GM23338 (cell line): Measurements from ENCODE around the gene KRTAP4-6. TPM values are rescaled to one million over a fixed set of nuclear protein-coding genes. Genes with fewer than 3 reads are reported as not detected.
"Not testable (repeated sequence)": the region's sequence is repeated elsewhere in the genome, so short reads cannot be mapped to it uniquely, and the experiment has no call there.

Experiments
- ATAC-seq: fragments of 200-7000 bp; cut with Tn5 transposase; 3 replicates; pipeline ENCODE4 v1.9.1; 2020
- DNase-seq: peaks from one replicate; pipeline ENCODE4 v3.0.0-alpha.2; 2015; ENCODE audit warnings: low spot score
- H2AFZ ChIP-seq: fragments of 200-600 bp; sonication (generic); 2 replicates; pipeline ENCODE4 v1.8.0; 2016; ENCODE audit warnings: antibody characterized with exemption, mild to moderate bottlenecking, moderate library complexity
- H3F3A ChIP-seq: fragments of 200-600 bp; sonication (generic); replicated peaks from 2 replicates; pipeline ENCODE4 v1.8.0; 2017; ENCODE audit warnings: antibody characterized with exemption, mixed run types, low read depth
- H3K27ac ChIP-seq: fragments of 200-600 bp; sonication (generic); 2 replicates; pipeline ENCODE4 v1.6.1; 2016; ENCODE audit warnings: low read depth
- H3K27me3 ChIP-seq: fragments of 200-600 bp; sonication (generic); 2 replicates; pipeline ENCODE4 v1.8.0; 2016; ENCODE audit warnings: mild to moderate bottlenecking, mixed run types, moderate library complexity; ENCODE audit not compliant: insufficient read depth
- H3K36me3 ChIP-seq: fragments of 200-600 bp; sonication (generic); 2 replicates; pipeline ENCODE4 v1.8.0; 2016; ENCODE audit warnings: mild to moderate bottlenecking; ENCODE audit not compliant: insufficient read depth
- H3K4me1 ChIP-seq: fragments of 200-600 bp; sonication (generic); 2 replicates; pipeline ENCODE4 v1.8.0; 2016; ENCODE audit warnings: mild to moderate bottlenecking, moderate library complexity; ENCODE audit not compliant: insufficient read depth
- H3K4me2 ChIP-seq: fragments of 200-600 bp; sonication (generic); 2 replicates; pipeline ENCODE4 v1.7.1; 2017; ENCODE audit warnings: mixed run types
- H3K4me3 ChIP-seq: fragments of 200-600 bp; sonication (generic); 2 replicates; pipeline ENCODE4 v1.6.1; 2016; ENCODE audit warnings: mixed run types
- H3K79me2 ChIP-seq: fragments of 200-600 bp; sonication (generic); replicated peaks from 2 replicates; pipeline ENCODE4 v1.8.0; 2017; ENCODE audit warnings: mild to moderate bottlenecking; ENCODE audit not compliant: insufficient read depth
- H3K9me2 ChIP-seq: fragments of 200-600 bp; sonication (generic); 2 replicates; pipeline ENCODE4 v1.8.0; 2017; ENCODE audit not compliant: insufficient read depth
- H4K20me1 ChIP-seq: fragments of 200-600 bp; sonication (generic); replicated peaks from 2 replicates; pipeline ENCODE4 v1.8.0; 2017; ENCODE audit warnings: mild to moderate bottlenecking; ENCODE audit not compliant: insufficient read depth
- H3K27ac Mint-ChIP-seq: 2 replicates; pipeline ENCODE4 v1.8.0; 2020; ENCODE audit warnings: inconsistent platforms, mild to moderate bottlenecking, moderate library complexity, mixed read lengths
- H3K27me3 Mint-ChIP-seq: 3 replicates; pipeline ENCODE4 v1.8.0; 2022; ENCODE audit warnings: low read depth, mild to moderate bottlenecking, moderate library complexity, mixed read lengths, inconsistent platforms; ENCODE audit not compliant: insufficient read depth, poor library complexity
- H3K36me3 Mint-ChIP-seq: 3 replicates; pipeline ENCODE4 v1.8.0; 2021; ENCODE audit warnings: low read depth, mild to moderate bottlenecking, inconsistent platforms, moderate library complexity, mixed read lengths
- H3K4me1 Mint-ChIP-seq: 3 replicates; pipeline ENCODE4 v1.8.0; 2020; ENCODE audit warnings: mild to moderate bottlenecking, inconsistent platforms, mixed read lengths
- H3K4me3 Mint-ChIP-seq: 3 replicates; pipeline ENCODE4 v1.8.0; 2021; ENCODE audit warnings: moderate library complexity, mild to moderate bottlenecking, inconsistent platforms, mixed read lengths
- H3K9me3 Mint-ChIP-seq: 3 replicates; pipeline ENCODE4 v1.8.0; 2020; ENCODE audit warnings: moderate library complexity, mild to moderate bottlenecking, inconsistent platforms, mixed read lengths
- CREB1 ChIP-seq: fragments of 250-450 bp; sonication (Bioruptor Pico); IDR thresholded peaks from 2 replicates; pipeline ENCODE4 v1.5.0; 2020; ENCODE audit warnings: low read depth, mild to moderate bottlenecking, moderate library complexity
- EZH2 ChIP-seq: fragments of 200-600 bp; sonication (generic); IDR thresholded peaks from one replicate; pipeline ENCODE4 v1.8.0; 2017; ENCODE audit warnings: antibody characterized with exemption, mild to moderate bottlenecking, low read depth; ENCODE audit not compliant: unreplicated experiment
- JUNB ChIP-seq: IDR thresholded peaks from one replicate; pipeline ENCODE4 v1.6.1; 2016; ENCODE audit warnings: antibody characterized with exemption; ENCODE audit not compliant: unreplicated experiment
- POLR2AphosphoS5 ChIP-seq: IDR thresholded peaks from 2 replicates; pipeline ENCODE4 v1.6.1; 2016; ENCODE audit warnings: antibody characterized with exemption, low read depth
- ZNF114 ChIP-seq: fragments of 250-450 bp; sonication (Bioruptor Pico); IDR thresholded peaks from 2 replicates; pipeline ENCODE4 v1.5.0; 2020; ENCODE audit warnings: mild to moderate bottlenecking, moderate library complexity
- ZNF331 ChIP-seq: fragments of 250-450 bp; sonication (Bioruptor Pico); IDR thresholded peaks from 2 replicates; pipeline ENCODE4 v1.5.0; 2020; ENCODE audit warnings: low read depth, mild to moderate bottlenecking, moderate library complexity
- polyA plus RNA-seq: library from polyadenylated mRNA; unstranded; fragments of >200 nt; fragmentation: Nextera tagmentation; extraction: Ambion mirVana; gene quantifications from 2 replicates; pipeline ENCODE4 v1.2.1, GENCODE V29; 2016
- total RNA-seq: library from RNA; depleted of rRNA; stranded (reverse); fragments of >200 nt; shearing (Covaris generic); gene quantifications from 2 replicates; pipeline ENCODE4 v1.2.3, GENCODE V29; 2014
- TF ChIP-seq, protein P1 (sequence below): IDR thresholded peaks from one replicate; pipeline ENCODE4 v1.6.1; 2018; ENCODE audit warnings: antibody characterized with exemption; ENCODE audit not compliant: unreplicated experiment
- TF ChIP-seq, protein P2 (sequence below): IDR thresholded peaks from 2 replicates; pipeline ENCODE4 v1.6.1; 2016; ENCODE audit warnings: antibody characterized with exemption
- TF ChIP-seq, protein P3 (sequence below), 2 experiments: fragments of 200-600 bp in 1 of 2; sonication (generic) in 1 of 2; conservative IDR thresholded peaks; 2 replicates each; pipeline versions ENCODE4 v1.5.1 to v1.6.1; 2016 to 2017; ENCODE audit warnings: antibody characterized with exemption in 2 of 2, low read depth in 2 of 2, mild to moderate bottlenecking in 2 of 2, moderate library complexity in 1 of 2

Gene KRTAP4-6
- total and polyA plus RNA-seq, 2 experiments from 2014 or later, result not detected

DNA sequence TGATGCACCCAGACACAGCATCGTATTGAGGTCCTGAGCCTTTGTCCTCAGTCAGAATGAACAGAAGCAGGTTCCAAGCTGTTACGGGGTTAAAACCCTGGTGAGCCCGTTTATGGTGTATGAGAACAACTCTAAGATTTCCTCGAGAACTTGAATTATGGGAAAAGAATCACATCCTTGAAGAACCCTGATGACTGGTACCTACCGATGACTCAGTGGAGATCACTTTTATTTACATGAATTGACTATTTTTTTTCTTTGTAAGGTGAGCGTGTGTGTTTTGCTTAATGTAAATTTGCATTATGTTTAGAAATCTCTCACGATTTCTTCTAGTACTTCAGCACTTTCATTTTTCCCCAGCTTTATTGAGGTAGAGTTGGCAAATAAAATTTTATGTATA lies 23.5 kb upstream of the KRTAP4-6 start (continued):
- TF ChIP-seq, protein P1, sequence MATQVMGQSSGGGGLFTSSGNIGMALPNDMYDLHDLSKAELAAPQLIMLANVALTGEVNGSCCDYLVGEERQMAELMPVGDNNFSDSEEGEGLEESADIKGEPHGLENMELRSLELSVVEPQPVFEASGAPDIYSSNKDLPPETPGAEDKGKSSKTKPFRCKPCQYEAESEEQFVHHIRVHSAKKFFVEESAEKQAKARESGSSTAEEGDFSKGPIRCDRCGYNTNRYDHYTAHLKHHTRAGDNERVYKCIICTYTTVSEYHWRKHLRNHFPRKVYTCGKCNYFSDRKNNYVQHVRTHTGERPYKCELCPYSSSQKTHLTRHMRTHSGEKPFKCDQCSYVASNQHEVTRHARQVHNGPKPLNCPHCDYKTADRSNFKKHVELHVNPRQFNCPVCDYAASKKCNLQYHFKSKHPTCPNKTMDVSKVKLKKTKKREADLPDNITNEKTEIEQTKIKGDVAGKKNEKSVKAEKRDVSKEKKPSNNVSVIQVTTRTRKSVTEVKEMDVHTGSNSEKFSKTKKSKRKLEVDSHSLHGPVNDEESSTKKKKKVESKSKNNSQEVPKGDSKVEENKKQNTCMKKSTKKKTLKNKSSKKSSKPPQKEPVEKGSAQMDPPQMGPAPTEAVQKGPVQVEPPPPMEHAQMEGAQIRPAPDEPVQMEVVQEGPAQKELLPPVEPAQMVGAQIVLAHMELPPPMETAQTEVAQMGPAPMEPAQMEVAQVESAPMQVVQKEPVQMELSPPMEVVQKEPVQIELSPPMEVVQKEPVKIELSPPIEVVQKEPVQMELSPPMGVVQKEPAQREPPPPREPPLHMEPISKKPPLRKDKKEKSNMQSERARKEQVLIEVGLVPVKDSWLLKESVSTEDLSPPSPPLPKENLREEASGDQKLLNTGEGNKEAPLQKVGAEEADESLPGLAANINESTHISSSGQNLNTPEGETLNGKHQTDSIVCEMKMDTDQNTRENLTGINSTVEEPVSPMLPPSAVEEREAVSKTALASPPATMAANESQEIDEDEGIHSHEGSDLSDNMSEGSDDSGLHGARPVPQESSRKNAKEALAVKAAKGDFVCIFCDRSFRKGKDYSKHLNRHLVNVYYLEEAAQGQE, result no peak
- no peak for TF ChIP-seq JUNB
- TF ChIP-seq, protein P2, sequence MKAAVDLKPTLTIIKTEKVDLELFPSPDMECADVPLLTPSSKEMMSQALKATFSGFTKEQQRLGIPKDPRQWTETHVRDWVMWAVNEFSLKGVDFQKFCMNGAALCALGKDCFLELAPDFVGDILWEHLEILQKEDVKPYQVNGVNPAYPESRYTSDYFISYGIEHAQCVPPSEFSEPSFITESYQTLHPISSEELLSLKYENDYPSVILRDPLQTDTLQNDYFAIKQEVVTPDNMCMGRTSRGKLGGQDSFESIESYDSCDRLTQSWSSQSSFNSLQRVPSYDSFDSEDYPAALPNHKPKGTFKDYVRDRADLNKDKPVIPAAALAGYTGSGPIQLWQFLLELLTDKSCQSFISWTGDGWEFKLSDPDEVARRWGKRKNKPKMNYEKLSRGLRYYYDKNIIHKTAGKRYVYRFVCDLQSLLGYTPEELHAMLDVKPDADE, result no peak
- TF ChIP-seq ZNF114 (CRISPR knock-in tag), result no peak
- TF ChIP-seq EZH2, result no peak
- no peak for TF ChIP-seq CREB1 (CRISPR knock-in tag)
- TF ChIP-seq, protein P3, sequence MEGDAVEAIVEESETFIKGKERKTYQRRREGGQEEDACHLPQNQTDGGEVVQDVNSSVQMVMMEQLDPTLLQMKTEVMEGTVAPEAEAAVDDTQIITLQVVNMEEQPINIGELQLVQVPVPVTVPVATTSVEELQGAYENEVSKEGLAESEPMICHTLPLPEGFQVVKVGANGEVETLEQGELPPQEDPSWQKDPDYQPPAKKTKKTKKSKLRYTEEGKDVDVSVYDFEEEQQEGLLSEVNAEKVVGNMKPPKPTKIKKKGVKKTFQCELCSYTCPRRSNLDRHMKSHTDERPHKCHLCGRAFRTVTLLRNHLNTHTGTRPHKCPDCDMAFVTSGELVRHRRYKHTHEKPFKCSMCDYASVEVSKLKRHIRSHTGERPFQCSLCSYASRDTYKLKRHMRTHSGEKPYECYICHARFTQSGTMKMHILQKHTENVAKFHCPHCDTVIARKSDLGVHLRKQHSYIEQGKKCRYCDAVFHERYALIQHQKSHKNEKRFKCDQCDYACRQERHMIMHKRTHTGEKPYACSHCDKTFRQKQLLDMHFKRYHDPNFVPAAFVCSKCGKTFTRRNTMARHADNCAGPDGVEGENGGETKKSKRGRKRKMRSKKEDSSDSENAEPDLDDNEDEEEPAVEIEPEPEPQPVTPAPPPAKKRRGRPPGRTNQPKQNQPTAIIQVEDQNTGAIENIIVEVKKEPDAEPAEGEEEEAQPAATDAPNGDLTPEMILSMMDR (conservative IDR thresholded peaks at IDR 0.05; ENCODE audit: low read depth in 2 of 2), result no peak

DNA sequence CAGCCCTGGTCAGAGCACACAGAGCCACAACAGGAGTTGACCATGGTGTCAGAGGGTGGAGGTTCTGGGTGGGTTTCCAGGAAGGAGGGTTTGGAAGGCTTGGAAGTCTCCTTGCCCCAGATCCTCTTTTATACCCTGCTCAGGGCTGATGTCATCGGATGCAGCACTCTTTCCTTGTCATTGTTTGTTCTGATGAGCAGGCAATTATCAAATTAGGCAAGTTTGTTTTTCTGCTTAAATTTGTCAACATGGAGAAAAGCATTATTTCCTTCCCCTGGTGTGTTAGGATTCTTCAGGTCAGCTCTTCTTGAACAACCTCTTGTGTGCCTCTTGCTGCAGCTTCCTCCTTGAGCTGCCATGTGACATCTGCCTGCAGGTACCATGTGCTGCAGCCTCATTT lies 20.3 kb upstream of the KRTAP4-6 start, which contains the start of gene KRTAP4-4:
TSS of gene KRTAP4-4 (minus strand) at position 101 of the 400 bp plus-strand sequence. CDS start at position 44, 57 bp downstream.
- no peak within 1 kb of the TSS for H3K4me3 ChIP-seq
- H3K36me3 ChIP-seq, result no peaks in the 10 kb centered on the region
- H3K79me2 ChIP-seq, result no peaks in the 10 kb centered on the region
- no peak within 1 kb of the TSS for H3K4me3 Mint-ChIP-seq
- H3K4me1 Mint-ChIP-seq, result peaks cover 3% of the 10 kb centered on the region; the same call in 2 of the 3 replicates
- DNase-seq, result no peak
- H3F3A ChIP-seq, result no peaks in the 10 kb centered on the region
- no peak within 1 kb of the TSS for H3K4me2 ChIP-seq
- H3K27ac ChIP-seq, result no peak within 1 kb of the TSS
- no peak within 1 kb of the TSS; the same call in 1 of the 2 replicates for H2AFZ ChIP-seq
- no peaks in the 10 kb centered on the region for H4K20me1 ChIP-seq
- H3K27ac Mint-ChIP-seq, result no peak within 1 kb of the TSS
- no peaks in the 10 kb centered on the region for H3K27me3 ChIP-seq
- peaks cover 5% of the 10 kb centered on the region for H3K27me3 Mint-ChIP-seq
- no peaks in the 10 kb centered on the region for H3K9me2 ChIP-seq
- no peaks in the 10 kb centered on the region for H3K9me3 Mint-ChIP-seq
- no peaks in the 10 kb centered on the region for H3K36me3 Mint-ChIP-seq
- H3K4me1 ChIP-seq, result no peaks in the 10 kb centered on the region
- TF ChIP-seq POLR2AphosphoS5, result no peak
- no peak for TF ChIP-seq ZNF331 (CRISPR knock-in tag)
- TF ChIP-seq, protein P1, result no peak
- no peak for ATAC-seq

DNA sequence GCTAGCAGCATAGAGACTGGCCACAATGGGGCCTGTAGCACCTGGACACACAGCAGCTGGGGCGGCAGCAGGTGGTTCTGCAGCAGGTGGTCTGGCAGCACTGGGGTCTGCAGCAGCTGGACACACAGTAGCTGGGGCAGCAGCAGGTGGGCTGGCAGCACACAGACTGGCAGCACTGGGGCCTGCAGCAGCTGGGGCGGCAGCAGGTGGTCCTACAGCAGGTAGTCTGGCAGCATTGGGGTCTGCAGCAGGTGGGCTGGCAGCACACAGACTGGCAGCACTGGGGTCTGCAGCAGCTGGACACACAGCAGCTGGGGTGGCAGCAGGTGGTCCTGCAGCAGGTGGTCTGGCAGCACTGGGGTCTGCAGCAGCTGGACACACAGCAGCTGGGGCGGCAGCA lies 19.8 kb upstream of the KRTAP4-6 start:
- DNase-seq, H3K9me2 ChIP-seq, H3K9me3 Mint-ChIP-seq, H3K27me3 Mint-ChIP-seq, H3K79me2 ChIP-seq, H3K27me3 ChIP-seq, H3K27ac Mint-ChIP-seq, H4K20me1 ChIP-seq, H3K4me1 ChIP-seq, H2AFZ ChIP-seq, H3K4me2 ChIP-seq, H3K4me3 ChIP-seq, H3F3A ChIP-seq, H3K4me1 Mint-ChIP-seq, ATAC-seq, H3K27ac ChIP-seq, H3K36me3 ChIP-seq, H3K4me3 Mint-ChIP-seq, H3K36me3 Mint-ChIP-seq: not testable (repeated sequence)
